Esophagus muscularis mucosa (tissue), 4 donors: Measurements from ENCODE around the gene ADGRB3. TPM values are rescaled to one million over a fixed set of nuclear protein-coding genes. Genes with fewer than 3 reads are reported as not detected.
"Not testable (repeated sequence)": the region's sequence is repeated elsewhere in the genome, so short reads cannot be mapped to it uniquely, and the experiment has no call there.

Source experiments
- DNase-seq: peaks from one replicate; pipeline ENCODE4 v3.0.0-alpha.2; 2017; ENCODE audit errors: extremely low spot score
- H3K27ac ChIP-seq, 4 donors: fragments of 200-600 bp; sonication (generic); replicated peaks in 1 of 4; 1 replicate in 3 of 4; 2 replicates in 1 of 4; pipeline ENCODE4 v1.5.1; 2016 to 2019; ENCODE audit warnings: mild to moderate bottlenecking in 1 of 4
- H3K27me3 ChIP-seq, 4 donors: fragments of 200-600 bp; sonication (generic); one replicate each; pipeline versions ENCODE4 v1.5.1 to v1.6.0; 2016 to 2019
- H3K36me3 ChIP-seq, 4 donors: fragments of 200-600 bp; sonication (generic); one replicate each; pipeline ENCODE4 v1.5.1; 2016 to 2019
- H3K4me1 ChIP-seq, 4 donors: fragments of 200-600 bp; sonication (generic); one replicate each; pipeline ENCODE4 v1.5.1; 2016 to 2019
- H3K4me3 ChIP-seq, 4 donors: fragments of 200-600 bp; sonication (generic); 1 replicate in 2 of 4; 2 replicates in 2 of 4; pipeline ENCODE4 v1.5.1; 2016 to 2019; ENCODE audit warnings: mild to moderate bottlenecking in 4 of 4, moderate library complexity in 1 of 4
- H3K9me3 ChIP-seq, 4 donors: fragments of 200-600 bp; sonication (generic); 1 replicate in 3 of 4; 2 replicates in 1 of 4; pipeline ENCODE4 v1.5.1; 2016 to 2019
- CTCF ChIP-seq, 3 experiments: fragments of 200-600 bp in 2 of 3; fragments of 450-650 bp in 1 of 3; sonication (generic) in 2 of 3; IDR thresholded peaks; one replicate each; pipeline ENCODE4 v1.5.1; 2017 to 2019; ENCODE audit warnings: antibody characterized with exemption in 3 of 3, mild to moderate bottlenecking in 2 of 3, moderate library complexity in 1 of 3
- EP300 ChIP-seq: sonication (generic); formaldehyde crosslinking; IDR thresholded peaks from one replicate; pipeline ENCODE4 v1.6.1; 2017; ENCODE audit warnings: antibody characterized with exemption
- POLR2A ChIP-seq: fragments of 450-650 bp; IDR thresholded peaks from one replicate; pipeline ENCODE4 v1.6.1; 2017; ENCODE audit warnings: antibody characterized with exemption, moderate library complexity, mild to moderate bottlenecking, low read depth
- POLR2AphosphoS5 ChIP-seq, 2 donors: sonication (generic); formaldehyde crosslinking; IDR thresholded peaks; one replicate each; pipeline ENCODE4 v1.6.1; 2017; ENCODE audit warnings: antibody characterized with exemption in 2 of 2
- WGBS: methylation state at CpG from one replicate; pipeline ENCODE4 v1.1.5; 2018; 5-methylcytosine and 5-hydroxymethylcytosine counted together
- intact Hi-C: fragments of 100-400 bp; cut with DNase I; formaldehyde crosslinking; loops from one replicate; pipeline ENCODE4 v1.15.1; 2023
- total RNA-seq, 4 donors: library from RNA; depleted of rRNA; stranded (reverse); fragments of >200 nt; gene quantifications; one replicate each; pipeline versions ENCODE4 v1.1.0 to v1.2.1, GENCODE V29; 2016

ADGRB3 gene
- total RNA-seq, 4 donors from 2014 or later: 4.9 to 6.3 (median 5.8) TPM

DNA sequence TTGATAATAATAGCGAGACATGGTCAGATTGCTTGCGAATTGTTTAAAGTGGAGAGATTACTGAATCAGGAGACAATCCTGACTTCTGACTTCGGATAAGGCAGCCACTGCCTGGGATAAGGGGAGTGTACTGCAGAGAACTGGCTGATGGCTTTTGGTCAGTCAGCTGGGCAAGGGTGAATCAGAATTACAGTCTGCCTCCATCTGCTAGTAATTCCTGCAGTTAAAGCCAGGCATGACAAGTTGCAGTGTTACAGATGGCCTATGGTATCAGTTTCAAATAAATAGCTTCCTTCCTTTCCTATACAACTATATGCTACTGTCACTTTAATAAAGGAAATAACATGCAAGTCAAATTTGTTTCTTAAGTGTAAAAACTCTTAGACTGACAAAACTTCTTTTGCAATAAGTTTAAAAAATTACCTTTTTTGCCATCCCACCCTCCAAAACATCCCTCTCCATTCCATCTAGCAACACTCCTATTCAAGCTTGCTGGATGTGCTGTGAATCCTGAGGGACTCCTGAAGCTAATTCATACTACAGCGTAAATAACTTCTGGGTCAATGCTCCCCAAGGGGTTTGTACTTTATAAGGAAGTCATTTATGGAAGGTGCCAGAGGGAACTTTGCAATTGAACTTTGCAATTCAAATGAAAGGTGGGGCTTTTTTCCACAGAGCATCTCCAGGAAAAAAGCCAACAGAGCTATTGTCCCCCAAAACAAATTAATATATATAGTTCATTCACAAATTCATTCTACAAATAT, 245.2 kb downstream of the ADGRB3 start:
- Histone ChIP-seq H3K27ac (no peak overlapping the region), H3K36me3 (no peaks in the 10 kb centered on the region), H3K27me3 (no peaks in the 10 kb centered on the region), H3K4me1 (peaks cover 0 to 3% (median 0%) of the 10 kb centered on the region in 4 donors), H3K9me3 (no peaks in the 10 kb centered on the region), H3K4me3 (no peak overlapping the region)
- intact Hi-C loops: no loop called here
- WGBS: 76% methylated on average over 4 of the region's 4 CpGs
- DNase-seq: no peak
- TF ChIP-seq CTCF (IDR thresholded peaks at IDR 0.05) (no peak), POLR2AphosphoS5 (IDR thresholded peaks at IDR 0.05) (no peak), EP300 (no peak), POLR2A (no peak)

DNA sequence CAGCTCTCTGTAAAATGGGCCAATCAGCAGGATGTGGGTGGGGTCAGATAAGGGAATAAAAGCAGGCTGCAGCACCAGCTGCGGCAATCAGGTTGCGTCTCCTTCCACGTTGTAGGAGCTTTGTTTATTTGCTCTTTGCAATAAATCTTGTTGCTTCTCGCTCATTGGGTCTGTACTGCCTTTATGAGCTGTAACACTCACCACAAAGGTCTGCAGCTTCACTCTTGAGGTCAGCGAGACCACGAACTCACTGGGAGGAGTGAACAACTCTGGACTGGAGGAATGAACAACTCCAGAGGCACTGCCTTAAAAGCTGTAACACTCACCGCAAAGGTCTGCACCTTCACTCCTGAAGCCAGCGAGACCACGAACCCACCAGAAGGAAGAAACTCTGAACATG, 248.2 kb downstream of the ADGRB3 start:
- H3K27ac ChIP-seq, intact Hi-C loops, H3K36me3 ChIP-seq, DNase-seq, H3K4me1 ChIP-seq, H3K9me3 ChIP-seq, H3K27me3 ChIP-seq, H3K4me3 ChIP-seq: not testable (repeated sequence)
- 85% methylated on average over 9 of the region's 9 CpGs for WGBS

- TF ChIP-seq POLR2A (no peak), CTCF (IDR thresholded peaks at IDR 0.05) (no peak)
- H3K27ac ChIP-seq: no peak overlapping the region
- no peaks in the 10 kb centered on the region for H3K9me3 ChIP-seq
- no peaks in the 10 kb centered on the region for H3K36me3 ChIP-seq
- peaks cover 0 to 4% (median 0%) of the 10 kb centered on the region in 4 donors for H3K4me1 ChIP-seq
- no peak overlapping the region for H3K4me3 ChIP-seq
- DNase-seq: no peak
- intact Hi-C loops: no loop called here
- H3K27me3 ChIP-seq: no peaks in the 10 kb centered on the region
Observed at GRCh38 chr6:68891419-68891818, 256.3 kb downstream of the ADGRB3 start.

GRCh38 chr6:68892452-68892851, 257.4 kb downstream of the ADGRB3 start:
- Histone ChIP-seq H3K4me1 (peaks cover 0 to 4% (median 0%) of the 10 kb centered on the region in 4 donors), H3K9me3 (no peaks in the 10 kb centered on the region), H3K27ac (no peak overlapping the region), H3K36me3 (no peaks in the 10 kb centered on the region), H3K4me3 (no peak overlapping the region), H3K27me3 (no peaks in the 10 kb centered on the region)
- no peak for DNase-seq
- intact Hi-C loops: no loop called here
- TF ChIP-seq EP300: no peak
- TF ChIP-seq CTCF (IDR thresholded peaks at IDR 0.05): no peak
- no peak for TF ChIP-seq POLR2A
- no peak for TF ChIP-seq POLR2AphosphoS5 (IDR thresholded peaks at IDR 0.05)
- 83% methylated on average over 3 of the region's 3 CpGs for WGBS

- DNase-seq: no peak
- Histone ChIP-seq H3K9me3 (no peaks in the 10 kb centered on the region), H3K27ac (no peak overlapping the region), H3K4me1 (peaks cover 0 to 4% (median 0%) of the 10 kb centered on the region in 4 donors), H3K27me3 (no peaks in the 10 kb centered on the region), H3K36me3 (no peaks in the 10 kb centered on the region), H3K4me3 (no peak overlapping the region)
- WGBS: 56% methylated on average over 1 of the region's 1 CpG
- no peak for TF ChIP-seq EP300
- no peak for TF ChIP-seq CTCF (IDR thresholded peaks at IDR 0.05)
- TF ChIP-seq POLR2AphosphoS5 (IDR thresholded peaks at IDR 0.05): no peak
- TF ChIP-seq POLR2A: no peak
- intact Hi-C loops: no loop called here
Observed at GRCh38 chr6:68895929-68896328, 260.8 kb downstream of the ADGRB3 start.
